Activated CD4-positive, alpha-beta T cell treated with anti-CD3 and anti-CD28 coated beads, Interleukin-2, Interleukin-4, amounts not matched to agents 100 ng/mL and 50 ng/mL, durations not matched to agents 16 hours and 8 hours (primary cell): ENCODE results near the gene CASP5.
"Not testable (repeated sequence)": the region's sequence is repeated elsewhere in the genome, so short reads cannot be mapped to it uniquely, and the experiment has no call there.

Experiments used
- DNase-seq: peaks from one replicate; pipeline ENCODE4 v3.0.0-alpha.2; 2020; ENCODE audit warnings: low spot score

CASP5 gene

GRCh38 chr11:105033343-105033742, 10.4 kb upstream of the CASP5 start:
- no peak for DNase-seq

DNA sequence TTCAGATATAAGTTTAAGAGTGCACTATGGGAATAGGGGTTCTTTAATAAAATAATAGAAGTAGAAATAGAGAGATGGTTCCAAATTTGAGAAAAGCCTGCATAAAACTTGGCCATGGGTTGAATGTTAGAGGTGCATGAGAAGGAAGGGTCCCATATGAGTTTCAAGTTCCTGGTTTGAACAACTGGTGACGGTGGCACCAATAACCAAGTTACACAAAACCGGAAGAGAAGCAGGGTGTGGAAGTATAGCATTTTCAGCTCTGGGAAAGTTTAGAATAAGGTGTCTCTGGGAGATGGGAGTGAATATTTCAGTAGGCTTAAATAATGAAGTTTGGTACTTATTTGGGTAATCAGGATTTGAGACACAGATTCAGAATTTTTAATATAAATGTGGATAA, 9.5 kb upstream of the CASP5 start:
- DNase-seq = no peak

GRCh38 chr11:105027678-105028077, 4.7 kb upstream of the CASP5 start:
- no peak for DNase-seq

GRCh38 chr11:105024394-105024793, 1.4 kb upstream of the CASP5 start:
- no peak for DNase-seq

- DNase-seq = no peak
Measured at GRCh38 chr11:105022527-105022926, 441 bp downstream of the CASP5 start.

GRCh38 chr11:105007463-105007862, 15.5 kb downstream of the CASP5 start:
- DNase-seq = no peak

DNA sequence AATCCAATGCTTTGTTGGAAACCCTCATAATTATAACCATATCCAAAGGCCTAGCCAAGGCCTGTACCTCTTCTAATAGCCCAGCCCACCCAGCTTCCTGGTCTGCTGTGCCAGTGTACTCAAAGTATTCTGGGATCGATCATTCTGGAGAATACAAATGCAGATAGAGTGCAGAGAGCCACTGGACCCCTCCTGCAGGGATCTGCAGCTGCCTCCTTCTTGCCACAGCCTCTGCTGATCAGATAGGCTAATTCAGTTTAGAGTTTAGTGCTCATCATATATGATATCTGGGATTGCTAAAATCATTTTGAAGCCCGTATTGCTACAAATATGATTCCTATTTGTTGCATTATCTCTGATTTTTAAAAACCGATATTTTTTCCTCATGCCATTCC, 17.5 kb downstream of the CASP5 start:
- no peak for DNase-seq

DNA sequence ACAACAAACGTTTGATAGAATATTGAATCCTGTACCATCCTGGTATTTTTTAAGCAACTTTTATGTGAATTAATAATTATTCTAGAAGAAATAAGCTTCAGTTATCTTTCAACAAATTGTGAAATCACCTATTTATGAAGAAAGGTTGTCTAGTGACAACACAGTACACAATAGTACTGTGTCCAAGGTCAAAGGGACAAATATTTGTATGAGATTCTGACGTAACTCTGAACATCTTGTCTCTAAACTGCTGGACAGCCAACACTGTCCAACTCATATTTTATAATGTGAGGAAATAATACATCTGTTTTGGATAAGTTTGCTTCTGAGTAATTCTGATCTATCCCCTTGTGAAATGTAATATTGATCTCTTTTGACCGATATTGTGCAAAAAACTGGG, 18.9 kb downstream of the CASP5 start:
- DNase-seq = no peak

DNA sequence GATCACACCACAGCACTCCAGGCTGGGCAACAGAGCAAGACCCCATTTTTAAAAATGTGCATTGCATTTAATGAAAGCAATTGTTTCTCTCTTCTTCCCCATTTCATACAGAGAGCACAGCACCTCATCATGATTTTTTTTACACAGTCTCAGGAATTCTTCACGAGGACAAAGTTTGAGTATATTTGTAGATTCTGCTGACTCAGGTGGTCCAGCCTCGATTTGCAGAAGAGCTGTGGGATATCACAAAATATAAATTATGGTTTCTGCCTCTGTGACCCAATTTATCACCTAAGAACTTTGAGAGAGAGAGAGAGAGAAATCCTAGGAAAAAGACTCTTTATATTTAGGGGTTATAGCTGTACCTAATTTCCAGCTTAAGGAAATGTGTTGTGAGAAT, 19.8 kb downstream of the CASP5 start:
- DNase-seq = no peak

GRCh38 chr11:105000797-105001196, 22.2 kb downstream of the CASP5 start:
- peak; percentile 32 for DNase-seq

- no peak for DNase-seq
Measured at GRCh38 chr11:105000167-105000566, 22.8 kb downstream of the CASP5 start.

DNA sequence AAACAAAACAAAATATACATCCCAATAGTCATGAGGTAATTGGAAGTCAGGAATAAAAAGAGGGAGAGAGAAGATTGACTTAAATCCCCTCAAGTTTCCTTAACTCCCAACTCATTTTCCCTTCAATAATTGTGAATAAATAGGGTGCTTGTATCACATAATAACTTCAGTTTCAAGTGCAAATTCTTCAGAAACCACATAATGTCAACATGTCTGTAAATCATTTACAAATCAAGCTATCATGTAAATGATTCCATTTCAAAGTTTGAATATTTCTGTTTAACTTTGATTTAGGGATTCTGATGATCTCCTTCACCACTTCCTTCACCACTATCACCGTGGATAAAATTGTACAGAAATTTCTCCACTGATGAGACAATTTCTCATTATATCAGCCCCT, 23.2 kb downstream of the CASP5 start:
- DNase-seq = no peak

GRCh38 chr11:104997288-104997687, 25.7 kb downstream of the CASP5 start:
- no peak for DNase-seq

DNA sequence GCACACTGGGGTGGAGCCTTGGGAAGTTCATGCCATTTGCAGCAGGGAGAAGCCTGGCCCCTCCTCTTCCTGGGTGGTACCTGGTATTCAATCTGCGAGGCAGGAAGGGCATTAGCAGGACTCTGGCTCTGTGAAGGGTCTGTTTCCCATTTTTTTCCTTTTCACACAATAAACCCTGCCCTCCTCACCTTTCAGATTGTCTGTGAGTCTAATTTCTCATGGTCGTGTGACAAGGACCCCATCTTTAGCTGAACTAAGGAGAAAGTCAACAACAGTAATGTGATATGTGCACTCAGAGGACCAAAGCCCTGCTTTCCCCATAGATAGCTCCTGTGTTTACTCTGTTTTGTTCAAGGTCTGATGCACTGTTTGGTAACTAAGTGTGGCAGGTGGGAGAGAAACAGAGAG, 28.0 kb downstream of the CASP5 start:
- no peak for DNase-seq

GRCh38 chr11:104992781-104993180, 30.2 kb downstream of the CASP5 start:
- DNase-seq = no peak

GRCh38 chr11:104991994-104992393, 31.0 kb downstream of the CASP5 start:
- DNase-seq = no peak

DNA sequence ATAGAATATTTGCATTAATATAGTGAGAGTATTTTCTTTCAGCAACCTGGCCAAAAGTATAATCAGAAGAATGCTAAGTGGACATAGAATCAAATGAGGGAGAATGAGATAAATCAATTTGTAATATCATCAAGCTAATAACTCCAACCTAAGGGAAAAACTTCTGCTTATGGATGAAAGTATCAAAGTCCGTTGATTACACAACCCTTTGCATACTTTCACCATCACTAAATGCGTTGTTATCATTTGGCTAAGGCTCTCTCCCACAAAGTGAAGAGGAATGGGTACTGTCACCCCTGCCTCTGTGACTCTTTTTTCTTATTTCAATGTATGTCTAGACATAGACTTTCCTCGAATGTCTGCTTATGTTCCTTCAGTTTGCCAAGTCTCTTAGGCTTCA, 38.2 kb downstream of the CASP5 start:
- no peak for DNase-seq

GRCh38 chr11:104979839-104980238, 43.1 kb downstream of the CASP5 start:
- no peak for DNase-seq

DNA sequence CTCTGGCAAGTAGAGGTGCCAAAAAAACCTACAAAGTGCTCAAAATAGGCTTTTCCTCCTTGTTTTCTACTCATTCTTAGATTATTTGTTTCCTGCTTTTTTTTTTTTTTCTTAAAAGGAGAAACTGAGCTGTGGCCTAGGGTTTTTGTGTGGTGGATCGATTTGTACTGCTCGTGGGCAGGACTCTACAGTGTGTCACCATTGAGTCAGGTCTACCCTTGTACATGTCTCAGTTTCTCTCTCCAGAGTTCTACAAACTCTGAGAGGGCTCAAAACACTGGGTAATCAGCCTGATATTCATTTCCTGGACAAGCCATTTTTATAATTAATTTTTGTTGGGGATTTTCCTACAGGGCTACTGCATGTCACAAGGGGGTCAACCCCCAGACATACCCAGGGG, 49.4 kb downstream of the CASP5 start:
- no peak for DNase-seq

- not testable (repeated sequence) for DNase-seq
Measured at GRCh38 chr11:104972924-104973323, 50.0 kb downstream of the CASP5 start.

- DNase-seq = no peak
Measured at GRCh38 chr11:104970756-104971155, 52.2 kb downstream of the CASP5 start.

DNA sequence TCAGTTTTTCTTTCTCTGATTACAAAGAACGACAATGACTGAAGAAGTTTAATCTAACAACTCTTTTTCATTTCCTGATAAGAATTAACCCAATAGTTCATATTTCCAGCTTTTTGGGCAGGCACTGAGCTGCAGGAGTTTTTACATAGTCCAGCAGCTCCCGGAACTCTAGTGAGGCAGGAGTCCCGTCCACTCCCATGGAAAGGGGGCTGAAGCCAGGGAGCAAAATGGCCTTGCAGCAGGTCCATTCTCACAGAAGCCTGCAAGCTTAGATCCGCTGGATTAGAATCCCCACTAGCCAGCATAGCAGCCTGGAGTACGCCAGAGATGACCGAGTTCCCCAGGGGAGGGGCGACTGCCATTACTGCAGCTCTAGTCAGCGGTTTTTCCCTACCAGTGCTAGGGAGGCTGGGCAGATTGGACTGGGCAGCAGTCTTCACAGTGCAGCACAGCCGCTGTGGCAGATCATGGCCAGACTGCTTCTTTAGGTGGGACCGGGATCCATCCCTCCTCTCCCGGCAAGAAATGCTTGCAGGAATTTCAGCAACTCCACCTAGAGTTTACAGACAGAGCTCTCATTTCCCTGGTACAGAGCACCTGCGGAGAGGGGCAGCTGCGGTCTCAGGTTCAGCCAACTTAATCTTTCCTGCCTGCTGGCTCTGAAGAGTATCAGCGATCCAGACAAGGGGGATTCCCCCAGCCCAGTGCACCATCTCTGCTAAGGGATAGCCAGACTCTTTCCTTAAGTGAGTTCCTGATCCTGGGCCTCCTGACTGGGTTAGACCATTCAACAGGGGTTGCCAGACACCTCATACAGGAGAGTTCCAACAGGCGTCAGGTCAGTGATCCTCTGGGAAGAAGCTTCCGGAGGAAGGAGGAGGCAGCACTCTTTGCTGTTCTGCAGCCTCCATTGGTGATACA, 53.9 kb downstream of the CASP5 start:
- DNase-seq = no peak

- peak; percentile 50 for DNase-seq
Measured at GRCh38 chr11:104968355-104968855, 54.6 kb downstream of the CASP5 start, which contains the start of gene CASP4. CASP4 (minus strand) TSS chr11:104968574; CDS start chr11:104968525, 49 bp downstream.
